ENCODE measurements around the gene PDCD10. TPM values are rescaled to one million over a fixed set of nuclear protein-coding genes. Genes with fewer than 3 reads are reported as not detected.

Gene PDCD10
- total and polyA plus RNA-seq, 9 donors, result 27.0 to 51.7 (median 35.1) TPM

DNA sequence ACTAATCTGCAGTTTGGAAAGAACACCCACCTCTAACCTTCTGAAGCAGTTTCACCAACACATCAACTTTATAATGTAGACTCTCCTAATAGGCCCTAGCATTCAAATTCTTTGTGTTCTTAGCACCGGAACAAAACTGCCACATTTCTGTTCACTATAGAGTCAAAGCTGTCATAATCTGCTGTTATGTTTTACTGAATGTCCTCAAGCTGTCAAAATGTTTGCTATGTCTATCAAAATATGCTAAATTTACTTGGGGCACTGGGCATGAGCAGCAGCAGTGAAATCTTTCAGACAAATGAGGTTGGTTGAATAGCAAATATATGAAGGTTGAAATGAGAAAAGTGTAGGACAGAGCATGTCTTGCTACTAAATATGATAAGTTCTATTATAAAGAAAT is 82.9 kb downstream of the PDCD10 start:
- H3K36me3 ChIP-seq, result no peaks in the 10 kb centered on the region
- H3K4me1 ChIP-seq (ENCODE audit: insufficient read depth), result peaks cover 4% of the 10 kb centered on the region
- 89 to 94% (median 93%) methylated on average over 1 of the region's 1 CpG for WGBS, 3 donors
- intact Hi-C loops (cut with DNase I), result no loop called here
- H3K27ac ChIP-seq, result no peak overlapping the region
- no peak overlapping the region for H3K4me3 ChIP-seq
- H3K27me3 ChIP-seq, result no peaks in the 10 kb centered on the region
- TF ChIP-seq POLR2A (IDR thresholded peaks at IDR 0.05), result no peak
- TF ChIP-seq EP300 (IDR thresholded peaks at IDR 0.05), result no peak
- TF ChIP-seq, protein P1, sequence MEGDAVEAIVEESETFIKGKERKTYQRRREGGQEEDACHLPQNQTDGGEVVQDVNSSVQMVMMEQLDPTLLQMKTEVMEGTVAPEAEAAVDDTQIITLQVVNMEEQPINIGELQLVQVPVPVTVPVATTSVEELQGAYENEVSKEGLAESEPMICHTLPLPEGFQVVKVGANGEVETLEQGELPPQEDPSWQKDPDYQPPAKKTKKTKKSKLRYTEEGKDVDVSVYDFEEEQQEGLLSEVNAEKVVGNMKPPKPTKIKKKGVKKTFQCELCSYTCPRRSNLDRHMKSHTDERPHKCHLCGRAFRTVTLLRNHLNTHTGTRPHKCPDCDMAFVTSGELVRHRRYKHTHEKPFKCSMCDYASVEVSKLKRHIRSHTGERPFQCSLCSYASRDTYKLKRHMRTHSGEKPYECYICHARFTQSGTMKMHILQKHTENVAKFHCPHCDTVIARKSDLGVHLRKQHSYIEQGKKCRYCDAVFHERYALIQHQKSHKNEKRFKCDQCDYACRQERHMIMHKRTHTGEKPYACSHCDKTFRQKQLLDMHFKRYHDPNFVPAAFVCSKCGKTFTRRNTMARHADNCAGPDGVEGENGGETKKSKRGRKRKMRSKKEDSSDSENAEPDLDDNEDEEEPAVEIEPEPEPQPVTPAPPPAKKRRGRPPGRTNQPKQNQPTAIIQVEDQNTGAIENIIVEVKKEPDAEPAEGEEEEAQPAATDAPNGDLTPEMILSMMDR (IDR thresholded peaks at IDR 0.05), result no peak
- H3K9me3 ChIP-seq, result no peaks in the 10 kb centered on the region
- DNase-seq, result no peak

DNA sequence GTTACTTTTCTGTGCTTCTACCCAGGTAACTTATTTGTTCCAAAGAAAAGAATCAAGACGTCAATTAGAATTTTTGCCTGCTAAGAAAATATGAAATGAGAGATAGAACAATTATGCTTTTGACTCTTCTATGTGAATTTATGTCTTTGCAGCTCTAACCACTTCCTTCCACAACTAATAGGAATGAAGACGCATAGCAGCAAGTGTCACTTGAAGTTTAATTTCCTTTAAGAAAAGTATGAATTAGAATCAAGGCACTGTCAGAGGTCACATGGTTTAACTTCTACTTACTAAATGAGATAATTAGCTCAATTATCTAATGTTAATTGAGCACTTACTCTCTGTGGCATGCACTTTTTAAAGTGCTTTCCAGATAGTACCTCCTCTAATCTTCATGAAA is 84.2 kb downstream of the PDCD10 start:
- intact Hi-C loops (cut with DNase I), result no loop called here
- Histone ChIP-seq H3K36me3 (no peaks in the 10 kb centered on the region), H3K4me1 (ENCODE audit: insufficient read depth) (peaks cover 4% of the 10 kb centered on the region), H3K27ac (no peak overlapping the region), H3K27me3 (no peaks in the 10 kb centered on the region), H3K4me3 (no peak overlapping the region), H3K9me3 (no peaks in the 10 kb centered on the region)
- no peak for DNase-seq
- no peak for TF ChIP-seq EP300 (IDR thresholded peaks at IDR 0.05)
- TF ChIP-seq POLR2A (IDR thresholded peaks at IDR 0.05), result no peak
- TF ChIP-seq, protein P1 (IDR thresholded peaks at IDR 0.05), result no peak
- WGBS, 3 donors, result 81 to 90% (median 83%) methylated on average over 2 of the region's 2 CpGs

DNA sequence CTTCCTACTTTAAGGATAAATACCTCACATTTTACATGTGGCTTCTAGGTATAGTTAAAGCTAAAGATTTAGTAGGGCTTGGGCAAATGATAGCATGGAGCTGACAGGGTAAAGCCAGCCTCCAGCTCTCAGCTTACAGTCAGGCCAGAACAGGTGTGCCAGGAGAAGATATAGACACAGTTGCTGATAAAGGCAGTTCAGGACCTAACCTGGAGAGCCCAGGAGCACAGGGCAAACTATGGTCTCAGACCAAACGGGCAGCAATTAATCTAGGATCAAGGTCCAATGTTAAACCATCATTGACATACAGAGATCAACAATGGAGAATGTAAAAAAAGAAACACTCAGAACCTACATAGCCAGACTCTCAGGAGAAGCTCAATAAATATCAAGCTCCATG is 84.9 kb downstream of the PDCD10 start:
- H3K27ac ChIP-seq, result no peak overlapping the region
- WGBS, 3 donors, result 85 to 87% (median 86%) methylated on average over 1 of the region's 1 CpG
- no peak overlapping the region for H3K4me3 ChIP-seq
- intact Hi-C loops (cut with DNase I), result no loop called here
- no peaks in the 10 kb centered on the region for H3K9me3 ChIP-seq
- no peak for DNase-seq
- H3K27me3 ChIP-seq, result no peaks in the 10 kb centered on the region
- peaks cover 4% of the 10 kb centered on the region for H3K4me1 ChIP-seq (ENCODE audit: insufficient read depth)
- TF ChIP-seq, protein P1 (IDR thresholded peaks at IDR 0.05), result no peak
- no peak for TF ChIP-seq POLR2A (IDR thresholded peaks at IDR 0.05)
- H3K36me3 ChIP-seq, result no peaks in the 10 kb centered on the region

DNA sequence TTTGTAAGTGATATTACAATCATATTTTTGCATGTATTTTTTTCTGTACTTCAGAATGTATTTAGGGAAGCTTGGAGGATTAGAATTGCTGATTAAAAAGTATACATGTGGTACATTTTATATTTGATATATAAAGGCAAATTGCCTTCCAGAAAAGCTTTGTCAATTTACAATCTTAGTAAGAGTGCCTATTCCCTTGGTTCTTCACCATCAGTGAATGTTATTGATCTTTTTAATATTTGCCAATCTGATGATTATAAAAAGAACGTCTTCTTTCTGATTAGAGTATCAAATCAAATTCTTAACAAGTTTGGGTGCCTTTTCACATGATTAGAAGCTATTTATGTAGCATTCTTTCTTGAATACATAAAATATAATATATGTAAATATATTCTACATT is 90.1 kb downstream of the PDCD10 start:
- H3K4me3 ChIP-seq, result no peak overlapping the region
- WGBS, 3 donors, result 73 to 75% (median 74%) methylated on average over 1 of the region's 1 CpG
- intact Hi-C loops (cut with DNase I), result no loop called here
- no peak overlapping the region for H3K27ac ChIP-seq
- H3K9me3 ChIP-seq, result no peaks in the 10 kb centered on the region
- H3K36me3 ChIP-seq, result no peaks in the 10 kb centered on the region
- H3K27me3 ChIP-seq, result no peaks in the 10 kb centered on the region
- TF ChIP-seq, protein P1 (IDR thresholded peaks at IDR 0.05), result no peak
- TF ChIP-seq POLR2A (IDR thresholded peaks at IDR 0.05), result no peak
- TF ChIP-seq EP300 (IDR thresholded peaks at IDR 0.05), result no peak
- peaks cover 4% of the 10 kb centered on the region for H3K4me1 ChIP-seq (ENCODE audit: insufficient read depth)
- DNase-seq, result no peak

Small RNA genes within 50 kb of the gene (small RNA-seq; reads per million reads assigned to genes)
- gene HMGN1P8, result not detected

Other genes starting within 250 kb of the PDCD10 start
- 10 to 100 TPM in 1 of 7 donors, 1 to 10 TPM in 4, under 1 TPM in 2; 0.83 to 20.6 (median 1.3) TPM for gene WDR49, start 81.0 kb downstream of the PDCD10 start, total RNA-seq
- gene WDR49, start 81.0 kb downstream of the PDCD10 start, polyA plus RNA-seq, result under 1 TPM; 0.12 TPM
- 1 to 10 TPM; 1.8 to 7.7 (median 3.4) TPM for gene SERPINI1, start 829 bp upstream of the PDCD10 start, total RNA-seq
- 10 to 100 TPM in 1 of 2 donors, 1 to 10 TPM in 1; 6.9 to 11.6 TPM for gene SERPINI1, start 829 bp upstream of the PDCD10 start, polyA plus RNA-seq

All from ovary (tissue), 9 donors.